ENCODE results near the gene MDP1.

Gene MDP1

DNA sequence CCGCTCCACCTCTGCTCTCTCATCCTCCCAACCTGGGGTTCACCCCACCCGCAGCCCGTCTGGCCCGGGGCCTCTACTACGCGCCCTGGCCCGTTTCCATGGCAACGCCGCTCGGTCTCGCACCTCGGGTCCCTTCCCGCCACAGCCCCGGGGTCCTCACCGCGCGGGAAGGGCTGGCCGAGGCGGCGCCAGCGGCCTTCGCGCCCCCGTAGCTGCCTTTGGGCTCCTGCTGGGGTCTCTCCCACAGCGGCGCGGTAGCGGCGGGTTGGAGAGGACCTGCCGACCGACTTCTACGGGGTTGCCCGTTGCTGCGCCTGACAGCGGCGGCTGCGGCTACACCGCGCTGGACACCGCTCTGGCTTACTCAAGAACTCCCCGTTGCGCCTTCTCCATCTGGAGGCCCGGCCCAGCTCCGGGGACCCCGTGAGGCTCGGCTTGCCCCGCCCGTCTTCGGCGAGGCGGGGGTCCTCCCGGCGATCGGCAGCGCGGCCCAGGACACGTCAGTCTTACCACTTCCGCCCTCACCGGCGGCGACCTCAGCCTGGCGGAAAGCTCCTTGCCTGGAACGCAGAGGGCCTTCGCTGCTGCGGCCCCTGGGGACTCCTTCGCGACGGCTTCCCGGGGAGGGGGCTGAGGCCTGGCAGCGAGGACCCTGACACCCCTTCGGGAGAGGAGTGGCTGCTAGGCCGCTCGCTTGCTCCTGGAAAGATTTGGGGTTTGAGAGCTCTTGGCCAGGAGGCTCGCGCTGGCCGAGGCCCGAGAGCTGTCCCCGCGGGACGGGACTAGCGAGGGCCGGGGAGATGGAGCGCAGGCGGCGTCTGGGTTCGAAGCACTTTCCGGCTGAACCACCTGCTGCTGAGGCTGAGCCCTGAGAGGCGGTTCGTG lies 20.4 kb downstream of the MDP1 start, which contains the start of gene TM9SF1:
TSS of gene TM9SF1 (minus strand) at position 256 of the 885 bp plus-strand sequence. CDS start 422 bp downstream, outside the sequence.
- peak; percentile 24 for DNase-seq

DNA sequence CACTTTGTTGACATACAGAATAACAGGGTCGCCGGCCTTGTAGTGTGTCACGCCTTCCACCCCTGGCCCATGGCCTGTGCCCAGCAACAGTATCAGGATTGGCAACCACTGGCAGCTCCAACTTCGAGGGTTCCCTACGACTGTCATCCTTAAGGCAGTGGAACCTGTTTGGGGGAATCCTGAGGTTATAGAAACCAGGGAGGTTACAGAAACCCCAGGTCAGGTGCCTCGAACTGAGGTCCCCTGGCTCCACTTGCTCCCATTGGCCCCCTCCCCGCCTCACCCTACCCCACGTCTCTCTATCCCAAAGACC lies 21.0 kb downstream of the MDP1 start:
- no peak for DNase-seq

DNA sequence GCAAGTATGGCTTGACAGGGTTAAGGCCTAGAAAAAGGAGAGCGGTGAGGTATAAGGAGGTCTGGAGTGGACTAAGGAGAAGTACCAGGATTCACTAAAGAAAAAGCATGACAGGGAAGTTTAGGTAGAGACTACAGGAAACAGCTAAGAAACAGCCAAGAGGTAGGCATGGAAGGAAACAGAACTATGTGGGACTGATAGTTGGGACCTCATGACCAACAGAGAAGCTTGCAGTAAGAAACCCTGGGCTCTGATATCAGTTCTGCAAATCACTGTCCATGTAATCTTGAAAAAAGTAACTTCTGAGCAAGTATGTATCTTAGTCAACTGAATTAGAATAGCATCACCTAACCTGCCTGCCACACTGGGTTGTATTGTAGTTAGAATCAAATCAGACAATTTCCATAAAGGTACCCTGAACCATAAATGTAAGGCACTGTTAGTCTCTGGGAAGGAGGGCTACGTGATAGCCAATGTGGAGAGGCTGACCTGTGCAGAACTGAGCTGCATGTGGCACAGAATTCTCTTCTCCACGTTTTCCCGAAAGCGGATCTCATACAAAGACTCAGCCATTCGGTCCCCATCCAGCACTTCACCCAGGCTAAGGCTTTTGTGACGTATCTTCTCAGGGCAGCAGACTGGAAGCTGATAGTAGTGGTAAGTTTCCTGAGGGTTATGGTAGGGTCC lies 21.5 kb downstream of the MDP1 start:
- no peak for DNase-seq

DNA sequence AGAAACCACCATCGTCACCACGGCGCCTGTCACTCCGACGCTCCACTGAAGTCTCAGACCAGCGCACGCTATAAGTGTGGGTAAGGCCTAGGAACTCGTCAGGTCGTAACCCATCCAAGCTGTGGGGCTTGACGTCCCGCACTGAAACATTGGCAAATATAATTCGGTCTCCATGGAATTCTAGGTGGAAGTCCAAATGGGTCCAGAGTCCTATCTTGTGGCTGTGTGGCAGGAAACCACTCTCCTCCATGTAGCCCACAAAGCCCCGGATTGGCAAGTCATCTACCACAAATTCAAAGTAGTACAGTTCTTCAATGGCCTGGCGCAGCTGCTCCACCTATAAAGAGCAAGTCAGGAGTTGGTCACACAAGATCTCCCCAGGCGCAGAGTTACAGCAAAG lies 22.9 kb downstream of the MDP1 start:
- DNase-seq, result no peak

DNA sequence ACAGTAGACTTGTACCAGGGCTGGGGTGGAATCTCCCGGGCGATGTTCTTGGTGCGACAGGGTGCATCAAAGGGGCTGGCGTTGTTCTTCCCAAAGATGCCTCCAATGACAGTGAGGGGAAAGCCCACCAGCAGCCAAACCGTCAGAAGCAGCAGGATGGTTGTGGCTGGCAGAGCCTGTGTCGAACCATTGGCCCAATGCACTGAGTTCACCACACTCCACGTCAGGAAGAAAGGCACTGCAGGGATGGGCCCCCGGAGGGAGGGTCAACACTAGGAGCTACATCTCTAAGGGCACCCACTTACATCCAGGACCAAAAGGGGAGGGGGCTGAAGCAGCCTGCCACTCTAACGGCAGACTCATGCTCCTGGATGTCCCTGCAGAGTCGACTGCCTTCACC lies 25.4 kb downstream of the MDP1 start:
- DNase-seq, result no peak

DNA sequence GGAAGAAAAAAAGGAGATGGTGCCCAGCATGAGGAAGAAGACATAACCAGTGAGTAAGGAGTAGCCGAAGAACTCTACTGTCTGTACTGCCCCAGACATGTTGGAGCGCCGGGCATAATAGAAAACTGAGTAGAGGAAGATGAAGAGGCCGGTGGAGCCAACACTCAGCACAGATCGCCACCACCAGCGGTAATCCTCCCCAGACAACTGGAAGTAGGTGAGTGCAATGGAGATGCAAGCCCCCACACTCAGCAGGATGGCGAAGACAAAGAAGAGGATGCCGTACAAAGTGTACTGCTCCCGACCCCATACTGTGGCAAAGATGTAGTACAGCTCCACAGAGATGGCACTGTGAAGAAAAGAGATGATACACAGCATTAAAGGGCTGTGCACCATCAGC lies 26.4 kb downstream of the MDP1 start:
- DNase-seq, result no peak

DNA sequence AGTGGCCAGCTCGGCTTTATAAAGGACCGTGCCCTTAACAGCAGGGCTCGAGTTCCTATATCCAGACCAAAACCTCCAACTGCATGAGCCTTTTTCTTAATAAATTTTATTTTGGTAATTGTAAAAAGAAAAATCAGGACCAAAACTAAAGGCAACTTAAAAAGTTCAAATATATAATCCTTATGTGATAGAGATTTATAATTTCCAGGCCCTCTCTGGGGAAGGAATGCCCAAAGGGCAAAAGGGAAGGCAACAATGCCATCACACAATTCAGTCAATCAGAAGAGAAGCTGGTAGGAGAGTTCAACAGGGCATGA lies 26.8 kb downstream of the MDP1 start:
- DNase-seq, result no peak

DNA sequence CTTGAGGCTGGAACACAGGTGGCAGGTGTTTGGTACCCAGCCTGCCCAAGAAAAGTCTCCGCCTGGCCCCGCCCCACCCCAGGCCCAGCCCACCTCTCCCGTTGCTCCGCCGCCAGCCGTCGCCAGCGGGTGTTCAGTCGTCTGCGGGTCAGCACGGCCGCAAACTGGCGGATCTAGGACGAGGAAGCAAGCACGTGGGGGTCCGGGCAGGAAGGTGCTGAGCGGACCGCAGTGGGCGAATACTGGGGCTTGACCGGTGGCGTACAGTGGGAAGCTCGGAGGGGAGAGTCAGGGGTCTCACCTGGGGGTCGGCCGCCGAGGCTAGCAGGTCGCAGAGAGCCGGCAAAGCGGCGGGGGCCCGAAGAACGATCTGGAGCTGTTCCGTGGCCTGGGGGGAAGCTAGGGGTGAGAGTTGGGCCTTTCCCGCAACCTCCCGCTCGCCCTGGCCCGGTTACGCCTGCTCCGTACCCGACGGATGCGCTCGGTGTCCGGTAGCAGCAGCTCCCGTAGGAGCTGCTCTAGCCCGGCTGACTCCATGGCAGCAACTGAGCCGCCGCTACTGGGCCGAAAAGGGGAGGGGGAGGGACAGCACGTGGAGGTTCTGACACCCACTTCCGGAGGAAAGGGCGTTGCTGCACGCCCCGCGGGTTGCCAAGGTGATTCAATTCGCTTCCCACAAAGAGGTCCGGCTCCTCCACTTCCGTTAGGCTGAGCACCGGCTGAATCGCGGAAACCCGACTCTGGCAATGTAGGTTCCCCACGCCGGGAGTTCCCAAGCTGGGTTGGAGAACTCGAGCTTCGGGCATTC lies 27.4 kb downstream of the MDP1 start, which contains the start of gene IPO4:
TSS of gene IPO4 (minus strand) at position 566 of the 808 bp plus-strand sequence. CDS start at position 537, 29 bp downstream.
- DNase-seq, result peak; percentile 89

DNA sequence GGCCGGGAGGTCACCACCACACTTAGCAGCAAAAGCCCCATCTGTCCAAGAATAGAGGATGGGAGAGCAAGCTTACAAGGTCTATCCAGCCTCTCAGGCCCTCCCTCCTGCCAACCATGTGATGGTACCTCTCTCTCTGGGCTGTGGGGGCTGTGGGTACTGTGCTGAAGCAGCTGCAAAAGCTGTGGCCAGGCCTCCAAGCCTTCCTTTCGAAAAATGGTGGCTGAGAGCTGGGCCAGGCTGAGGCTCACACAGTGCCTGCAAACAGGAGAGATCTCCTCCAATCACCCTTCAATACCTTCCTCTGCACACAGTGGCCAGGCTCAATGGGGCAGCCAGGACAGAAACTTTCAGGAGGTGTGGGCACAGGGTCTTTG lies 28.3 kb downstream of the MDP1 start:
- no peak for DNase-seq

DNA sequence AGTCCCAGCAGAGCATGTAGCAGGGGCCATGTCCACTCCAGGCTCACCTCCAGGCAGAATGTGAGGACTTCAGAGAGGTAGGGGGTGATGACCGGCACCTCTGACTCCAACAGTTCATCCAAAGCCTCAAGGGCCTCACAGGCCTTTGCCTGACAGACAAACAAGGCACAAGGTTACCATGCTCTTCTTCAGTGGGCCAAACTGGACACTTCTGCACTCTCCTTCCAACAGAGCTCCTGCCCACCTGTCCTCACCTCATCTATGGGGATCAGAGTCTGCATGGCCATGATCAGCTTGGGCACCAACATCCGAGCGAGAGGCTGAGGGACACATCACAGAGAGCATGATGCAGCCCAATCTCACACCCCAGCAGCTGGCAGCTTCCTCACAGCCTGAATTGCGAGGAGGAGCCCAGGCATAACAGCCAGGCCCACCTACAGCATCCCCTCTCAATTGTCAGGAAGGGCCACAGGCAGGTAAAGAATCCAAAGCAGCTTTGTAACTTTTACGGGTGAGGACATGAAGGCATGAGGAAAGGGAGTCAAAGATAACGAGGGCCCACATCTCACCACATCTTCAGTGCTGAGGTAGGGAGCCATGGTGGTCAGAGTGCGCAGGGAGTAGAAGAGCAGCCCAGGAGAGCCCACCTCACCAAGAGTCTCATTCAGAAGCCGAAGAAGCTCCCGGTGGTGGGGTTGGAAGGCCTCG lies 28.9 kb downstream of the MDP1 start:
- DNase-seq, result no peak

DNA sequence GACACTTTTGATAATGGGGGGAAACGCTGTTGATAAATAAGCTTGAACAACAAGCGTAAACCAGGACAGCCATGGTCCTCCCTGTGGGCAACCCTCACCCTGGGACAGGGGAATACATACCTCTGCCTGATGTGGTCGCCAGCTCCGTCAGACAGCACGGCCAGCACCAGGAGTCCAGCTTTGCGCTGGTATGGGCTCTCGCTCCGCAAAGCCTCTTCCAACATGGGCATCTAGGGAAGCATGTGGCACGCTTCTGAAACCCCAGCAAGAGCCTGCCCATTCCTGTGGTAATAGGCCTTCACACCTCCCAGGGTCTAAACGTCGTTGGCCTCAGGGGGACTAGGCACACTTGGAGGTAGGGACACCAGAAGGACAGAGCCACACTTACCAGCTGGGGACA lies 30.1 kb downstream of the MDP1 start:
- DNase-seq, result no peak

DNA sequence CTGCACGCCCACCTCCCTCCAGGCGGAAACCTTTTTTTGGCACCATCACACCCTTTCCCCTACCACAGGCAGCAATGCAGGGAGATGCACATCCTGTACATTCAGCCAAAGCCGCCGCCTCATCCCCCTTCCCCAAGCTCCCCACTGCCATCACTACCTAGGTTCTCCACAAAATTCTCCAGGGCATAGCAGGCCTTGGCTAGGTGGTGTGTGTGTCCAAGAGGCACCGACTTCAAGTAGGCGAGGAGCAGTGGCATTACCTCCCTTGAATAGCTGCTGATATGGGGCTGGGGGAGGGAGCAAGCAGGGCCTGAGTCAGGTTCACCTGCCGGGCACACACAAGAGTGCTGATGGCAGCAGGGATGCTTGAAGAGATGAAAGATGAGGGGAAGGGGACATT lies 30.8 kb downstream of the MDP1 start:
- DNase-seq, result no peak

DNA sequence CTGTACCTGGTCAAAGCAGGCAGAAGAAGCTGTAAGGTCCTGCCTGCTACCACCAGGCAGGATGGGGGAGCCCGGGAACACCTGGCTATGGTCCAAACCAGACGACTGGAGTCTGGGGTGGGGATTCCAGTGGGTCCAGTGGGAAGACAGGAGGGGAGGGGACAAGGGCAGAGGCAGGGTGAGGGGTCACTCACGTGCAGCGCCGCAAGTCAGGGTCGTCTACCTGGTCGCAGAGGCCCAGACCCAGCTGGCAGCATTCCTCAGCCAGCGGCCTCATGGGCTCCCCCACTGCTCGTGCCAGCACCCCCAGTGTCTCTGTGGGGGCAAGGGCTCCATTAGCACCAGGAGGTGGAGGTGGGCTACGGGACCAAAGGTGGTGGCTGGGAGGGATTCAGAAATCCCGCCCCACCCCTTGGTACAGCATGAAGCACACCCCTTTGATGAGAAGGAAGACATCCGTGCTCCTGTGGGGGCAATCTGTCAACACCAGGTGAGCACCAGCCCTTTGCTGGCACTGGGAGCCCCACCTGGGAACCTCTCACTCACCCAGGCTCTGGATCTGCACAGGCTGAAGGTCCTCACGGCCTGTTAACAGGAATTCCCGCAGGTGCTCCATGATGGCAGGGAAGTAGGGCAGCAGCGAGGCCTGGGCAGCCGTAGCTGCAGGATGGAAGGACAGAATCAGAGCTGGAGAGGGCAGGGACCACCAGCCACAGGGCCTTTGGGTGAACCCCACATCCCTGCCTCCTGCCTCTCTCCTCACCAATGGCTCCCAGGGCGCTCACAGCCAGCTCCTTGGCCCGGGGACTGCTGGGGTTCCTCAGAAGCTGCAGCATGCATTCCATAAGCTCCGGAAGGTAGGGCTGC lies 31.5 kb downstream of the MDP1 start:
- DNase-seq, result no peak

DNA sequence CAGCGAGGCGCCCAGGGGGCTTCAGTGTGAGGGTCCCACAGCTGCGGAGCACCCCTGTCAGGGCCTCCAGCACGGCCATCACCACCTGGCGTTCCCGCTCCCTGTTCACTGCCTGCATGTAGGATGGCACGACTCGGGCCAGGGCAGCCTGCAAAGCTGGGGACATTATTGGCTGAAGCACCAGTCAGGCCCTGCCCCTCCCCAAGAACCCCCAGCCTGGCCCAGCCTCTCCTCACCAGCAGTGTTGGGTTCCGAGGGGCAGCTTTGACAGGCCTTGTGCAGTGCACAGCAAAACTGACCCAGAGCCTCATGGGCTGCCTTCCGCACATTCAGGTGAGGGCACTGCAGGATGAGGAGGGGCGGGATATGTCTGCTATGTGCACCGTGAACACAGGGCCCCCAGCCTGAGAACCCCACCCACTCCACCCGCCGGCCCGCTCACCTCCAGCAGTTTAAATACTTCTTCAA lies 32.8 kb downstream of the MDP1 start:
- DNase-seq, result no peak

DNA sequence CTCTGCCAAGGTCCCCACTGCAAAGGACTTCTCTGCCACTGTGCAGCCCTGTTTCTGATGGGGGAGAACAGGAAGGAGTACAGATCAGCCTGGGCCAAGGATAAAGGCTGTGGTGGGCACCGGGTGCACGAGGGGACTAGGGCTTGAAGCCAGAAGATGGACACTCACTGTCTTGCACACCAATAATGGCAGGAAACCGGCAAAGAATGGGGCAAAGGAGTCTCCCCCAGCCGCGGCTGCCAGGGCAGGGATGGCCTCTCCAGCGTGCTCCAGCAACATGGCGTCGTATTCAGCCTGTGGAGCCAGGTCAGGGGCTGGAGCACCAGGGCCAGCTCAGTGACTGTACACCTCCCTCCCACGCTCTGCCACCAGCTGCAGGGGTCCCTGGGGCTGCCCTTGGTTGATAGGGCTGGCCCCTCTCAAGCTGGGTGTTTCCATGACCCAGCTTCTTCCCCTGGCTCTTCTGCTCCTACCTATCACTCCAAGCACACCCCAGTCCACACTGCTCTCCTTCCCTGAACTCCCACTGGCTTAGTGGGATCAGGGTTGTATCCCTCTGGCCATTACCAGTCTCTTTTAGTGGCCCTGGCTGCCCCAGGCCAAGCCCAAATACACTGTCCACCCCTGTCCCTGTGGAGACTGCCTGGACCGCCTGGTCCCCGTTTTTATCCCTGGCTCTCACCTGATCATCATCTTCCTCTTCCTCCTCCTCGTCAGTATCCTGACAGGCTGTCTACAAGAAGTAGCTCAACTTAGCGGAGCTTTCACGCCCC lies 33.6 kb downstream of the MDP1 start:
- no peak for DNase-seq

DNA sequence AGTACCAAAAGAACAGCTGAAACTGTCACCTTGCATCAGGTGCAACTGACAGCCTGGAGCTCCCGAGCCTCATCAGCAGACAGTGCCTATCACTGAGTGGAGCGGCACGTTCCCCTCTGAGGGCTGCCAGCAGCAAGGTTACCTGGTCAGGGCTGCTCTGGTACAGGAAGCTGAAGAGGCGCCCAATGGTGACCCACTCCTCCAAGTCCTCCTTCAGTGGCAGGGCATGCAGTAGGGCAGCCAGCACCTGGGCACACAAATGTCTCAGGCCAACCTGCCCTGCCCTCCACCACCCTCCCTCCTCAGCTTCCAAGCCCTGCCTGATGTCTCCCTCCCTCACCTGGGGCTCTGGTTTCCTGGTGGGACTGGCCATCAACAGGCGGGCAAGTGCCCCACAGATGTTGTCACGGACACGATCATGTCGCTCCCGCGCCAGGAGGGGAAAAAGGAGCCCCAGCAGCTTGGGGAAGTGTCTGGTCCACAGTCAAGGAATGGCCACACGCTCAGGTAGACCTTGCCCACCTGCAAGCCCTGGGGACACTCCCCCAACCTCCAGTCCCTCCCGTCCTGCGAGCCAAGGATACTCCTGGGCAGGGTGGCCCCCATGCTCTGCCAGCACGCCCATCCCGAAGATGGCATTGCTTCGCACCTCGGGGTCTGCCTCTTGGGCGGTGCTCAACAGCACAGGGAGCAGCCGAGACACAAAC lies 34.3 kb downstream of the MDP1 start:
- DNase-seq, result no peak

DNA sequence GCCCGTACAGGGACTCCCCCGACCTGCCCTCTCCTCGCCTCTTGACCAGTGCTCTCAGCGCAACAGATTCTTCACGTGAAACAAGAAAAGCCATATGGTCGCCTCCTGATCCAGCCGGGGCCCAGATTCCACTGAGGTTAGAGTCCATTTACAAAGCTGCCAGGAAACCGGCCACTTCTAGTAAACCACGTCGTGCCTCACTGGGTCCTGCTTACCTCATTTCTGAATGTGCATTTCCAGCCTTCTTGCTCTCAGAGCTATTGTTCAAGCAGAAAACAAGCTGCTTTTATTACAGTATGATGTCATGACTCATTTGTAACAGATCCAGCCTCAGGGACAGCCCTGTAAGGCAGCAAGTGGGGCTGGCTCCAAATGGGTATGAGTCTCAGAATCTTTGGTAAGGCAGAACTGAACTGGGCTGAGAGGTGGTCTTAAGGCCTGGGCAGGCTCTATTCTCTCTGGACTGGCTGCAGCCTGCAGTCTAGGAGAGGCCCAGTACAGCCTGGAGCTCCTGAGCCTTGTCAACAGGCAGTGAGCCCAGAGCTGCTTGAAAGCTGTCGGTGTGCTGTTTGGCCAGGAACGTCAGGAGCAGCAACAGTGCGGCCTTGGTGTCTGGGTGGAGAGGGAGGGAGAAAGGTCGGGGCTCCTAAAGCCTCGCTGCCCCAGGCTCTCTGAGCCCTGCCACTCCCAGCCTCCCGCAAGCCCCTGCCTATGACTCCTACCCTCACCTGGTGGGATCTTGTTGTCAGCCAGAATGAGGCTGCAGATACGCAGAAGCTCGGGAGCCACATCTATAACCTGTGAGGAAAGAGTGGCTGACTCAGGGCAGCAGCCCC lies 35.7 kb downstream of the MDP1 start:
- DNase-seq, result no peak

DNA sequence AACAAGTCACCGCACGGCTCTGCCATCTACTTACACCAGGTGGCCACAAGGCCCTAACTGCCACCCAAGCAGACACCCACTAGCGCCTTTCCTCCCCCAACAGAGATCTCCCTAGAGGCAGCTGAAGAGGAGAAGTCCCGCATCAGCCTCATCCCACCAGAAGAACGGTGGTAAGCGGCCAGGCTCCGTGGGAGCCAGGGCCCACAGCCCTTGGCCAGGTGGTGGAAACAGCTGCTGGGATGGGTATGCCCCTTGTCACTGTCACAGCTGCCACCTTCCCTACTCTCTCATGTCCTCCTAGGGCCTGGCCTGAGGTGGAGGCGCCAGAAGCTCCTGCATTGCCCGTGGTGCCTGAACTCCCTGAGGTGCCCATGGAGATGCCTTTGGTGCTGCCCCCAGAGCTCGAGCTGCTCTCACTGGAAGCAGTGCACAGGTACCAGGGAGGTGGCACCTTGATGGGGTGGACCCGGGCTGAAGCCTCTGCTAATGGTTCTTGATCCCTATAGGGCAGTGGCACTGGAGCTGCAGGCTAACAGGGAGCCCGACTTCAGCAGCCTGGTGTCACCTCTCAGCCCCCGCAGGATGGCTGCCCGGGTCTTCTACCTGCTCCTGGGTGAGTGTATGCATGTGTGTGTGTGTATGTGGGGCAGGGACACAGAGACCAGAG lies 36.4 kb downstream of the MDP1 start:
- DNase-seq, result no peak
